ENCODE measurements around the gene ZNF277.
"Not testable (repeated sequence)": the region's sequence is repeated elsewhere in the genome, so short reads cannot be mapped to it uniquely, and the experiment has no call there.

Gene ZNF277

GRCh38 chr7:112383671-112384417 lies 177.3 kb downstream of the ZNF277 start:
- peaks cover 3% of the 10 kb centered on the region for H3K27me3 Mint-ChIP-seq
- no peak overlapping the region for H3K27ac Mint-ChIP-seq
- H3K4me3 Mint-ChIP-seq = no peak overlapping the region
- H3K36me3 Mint-ChIP-seq = peaks cover 3% of the 10 kb centered on the region
- H3K4me1 Mint-ChIP-seq = peaks cover 8% of the 10 kb centered on the region
- no peaks in the 10 kb centered on the region for H3K9me3 Mint-ChIP-seq

- H3K36me3 Mint-ChIP-seq = peaks cover 3% of the 10 kb centered on the region
- no peaks in the 10 kb centered on the region for H3K9me3 Mint-ChIP-seq
- no peak overlapping the region for H3K27ac Mint-ChIP-seq
- no peak overlapping the region for H3K4me3 Mint-ChIP-seq
- peaks cover 3% of the 10 kb centered on the region for H3K27me3 Mint-ChIP-seq
- H3K4me1 Mint-ChIP-seq = peaks cover 8% of the 10 kb centered on the region
Measured at GRCh38 chr7:112385516-112385915, 179.0 kb downstream of the ZNF277 start.

GRCh38 chr7:112386619-112387018 lies 180.1 kb downstream of the ZNF277 start:
- peaks cover 3% of the 10 kb centered on the region for H3K36me3 Mint-ChIP-seq

GRCh38 chr7:112390167-112390566 lies 183.7 kb downstream of the ZNF277 start:
- H3K36me3 Mint-ChIP-seq = no peaks in the 10 kb centered on the region
- H3K4me1 Mint-ChIP-seq = peaks cover 14% of the 10 kb centered on the region
- H3K9me3 Mint-ChIP-seq = no peaks in the 10 kb centered on the region
- H3K27ac Mint-ChIP-seq = no peak overlapping the region
- H3K27me3 Mint-ChIP-seq = no peaks in the 10 kb centered on the region
- H3K4me3 Mint-ChIP-seq = no peak overlapping the region

More at GRCh38 chr7:112386619-112387018, 180.1 kb downstream of the ZNF277 start:
- Mint-ChIP-seq H3K27me3 (peaks cover 3% of the 10 kb centered on the region), H3K4me3 (no peak overlapping the region), H3K4me1 (peaks cover 14% of the 10 kb centered on the region), H3K9me3 (no peaks in the 10 kb centered on the region), H3K27ac (no peak overlapping the region)

- Mint-ChIP-seq H3K4me3 (peak overlapping the region; percentile 92), H3K4me1 (peaks cover 14% of the 10 kb centered on the region), H3K27ac (peak overlapping the region; percentile 95)
- H3K27me3 Mint-ChIP-seq, H3K9me3 Mint-ChIP-seq, H3K36me3 Mint-ChIP-seq: not testable (repeated sequence)
Measured at GRCh38 chr7:112391079-112391821, 184.8 kb downstream of the ZNF277 start.

- H3K27me3 Mint-ChIP-seq, H3K9me3 Mint-ChIP-seq, H3K36me3 Mint-ChIP-seq: not testable (repeated sequence)
- Mint-ChIP-seq H3K4me1 (peaks cover 14% of the 10 kb centered on the region), H3K27ac (peak overlapping the region; percentile 99), H3K4me3 (peak overlapping the region; percentile 92)
Measured at GRCh38 chr7:112391841-112392286, 185.4 kb downstream of the ZNF277 start.
